T47D (cell line): ENCODE data around the gene LRRC59.
"Not testable (repeated sequence)": the region's sequence is repeated elsewhere in the genome, so short reads cannot be mapped to it uniquely, and the experiment has no call there.

ENCODE experiments used
- DNase-seq, 2 experiments: peaks; one replicate each; pipeline versions ENCODE4 v3.0.0 to v3.0.0-alpha.2; 2011 to 2012; ENCODE audit warnings: low read depth in 1 of 2, low spot score in 1 of 2
- JUND ChIP-seq: IDR thresholded peaks from 2 replicates; pipeline ENCODE4 v1.6.1; 2012; ENCODE audit warnings: low read depth
- in situ Hi-C: cut with HindIII; loops from 2 replicates; pipeline ENCODE4 v1.10.0; 2016; ENCODE audit warnings: low sequenced_read_pairs, low pct_unique_long_range_greater_than_20kb

LRRC59 gene

GRCh38 chr17:50420419-50421112 lies 23.2 kb upstream of the LRRC59 start:
- in situ Hi-C loops, result no loop called here
- TF ChIP-seq JUND, result no peak
- no peak for DNase-seq

GRCh38 chr17:50419577-50419976 lies 22.3 kb upstream of the LRRC59 start:
- in situ Hi-C loops, result not testable (repeated sequence)

GRCh38 chr17:50414808-50415207 lies 17.5 kb upstream of the LRRC59 start:
- no peak for TF ChIP-seq JUND
- no peak for DNase-seq
- in situ Hi-C loops, result no loop called here

More at GRCh38 chr17:50419577-50419976, 22.3 kb upstream of the LRRC59 start:
- not testable (repeated sequence) for DNase-seq

- no peak for DNase-seq
- TF ChIP-seq JUND, result no peak
- in situ Hi-C loops, result no loop called here
These were observed 14.9 kb upstream of the LRRC59 start for GRCh38 chr17:50412188-50412732.

- no peak for DNase-seq
- in situ Hi-C loops, result no loop called here
- TF ChIP-seq JUND, result no peak
These were observed 10.6 kb upstream of the LRRC59 start for GRCh38 chr17:50407921-50408320.

DNA sequence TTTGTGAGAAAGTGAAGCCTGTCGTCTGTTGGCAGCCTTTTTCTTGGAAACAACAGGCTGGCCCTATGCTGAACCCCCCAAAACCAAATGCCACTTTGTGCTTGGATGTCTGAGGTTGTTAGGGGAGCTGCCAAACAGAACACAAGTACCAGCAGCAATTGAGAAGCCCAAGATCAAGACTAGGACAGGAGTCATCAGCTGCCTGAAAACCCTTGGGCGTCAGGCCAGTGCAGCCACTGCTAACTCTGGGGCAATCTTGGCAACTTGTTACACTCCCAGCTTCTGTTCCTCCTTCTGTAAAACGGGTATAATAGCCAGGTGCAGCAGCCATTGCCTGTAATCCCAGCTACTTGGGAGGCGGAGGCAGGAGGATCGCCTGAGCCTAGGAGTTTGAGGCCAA lies 9.3 kb upstream of the LRRC59 start:
- in situ Hi-C loops, result no loop called here
- TF ChIP-seq JUND, result no peak
- no peak for DNase-seq

DNA sequence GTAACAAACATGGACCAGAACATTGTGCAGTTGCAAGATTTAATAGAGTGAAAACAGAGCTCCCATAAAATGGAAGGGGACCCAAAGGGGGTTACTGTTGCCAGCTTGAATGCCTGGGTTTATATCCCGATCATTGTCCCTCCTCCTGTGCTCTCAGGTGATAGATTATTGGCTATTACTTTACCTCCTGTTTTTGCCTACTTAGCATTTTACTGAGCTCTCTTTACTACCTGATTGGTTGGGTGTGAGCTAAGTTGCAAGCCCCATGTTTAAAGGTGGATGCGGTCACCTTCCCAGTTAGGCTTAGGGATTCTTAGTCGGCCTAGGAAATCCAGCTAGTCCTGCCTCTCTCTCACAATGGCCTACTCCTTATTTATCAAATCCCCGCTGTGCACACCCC lies 8.0 kb upstream of the LRRC59 start:
- DNase-seq, in situ Hi-C loops: not testable (repeated sequence)

- in situ Hi-C loops, DNase-seq: not testable (repeated sequence)
These were observed 2.3 kb upstream of the LRRC59 start for GRCh38 chr17:50399591-50399990.

GRCh38 chr17:50398672-50399071 lies 1.3 kb upstream of the LRRC59 start:
- in situ Hi-C loops, DNase-seq: not testable (repeated sequence)

GRCh38 chr17:50397919-50398285 lies 579 bp upstream of the LRRC59 start:
- no peak for DNase-seq
- in situ Hi-C loops, result no loop called here
- TF ChIP-seq JUND, result no peak

- no peak for TF ChIP-seq JUND
- DNase-seq, result peak; percentile 43 to 83
- in situ Hi-C loops, result no loop called here
These were observed 837 bp downstream of the LRRC59 start for GRCh38 chr17:50396261-50397110.

GRCh38 chr17:50394711-50395110 lies 2.6 kb downstream of the LRRC59 start:
- no peak for DNase-seq
- no peak for TF ChIP-seq JUND
- in situ Hi-C loops, result no loop called here

DNA sequence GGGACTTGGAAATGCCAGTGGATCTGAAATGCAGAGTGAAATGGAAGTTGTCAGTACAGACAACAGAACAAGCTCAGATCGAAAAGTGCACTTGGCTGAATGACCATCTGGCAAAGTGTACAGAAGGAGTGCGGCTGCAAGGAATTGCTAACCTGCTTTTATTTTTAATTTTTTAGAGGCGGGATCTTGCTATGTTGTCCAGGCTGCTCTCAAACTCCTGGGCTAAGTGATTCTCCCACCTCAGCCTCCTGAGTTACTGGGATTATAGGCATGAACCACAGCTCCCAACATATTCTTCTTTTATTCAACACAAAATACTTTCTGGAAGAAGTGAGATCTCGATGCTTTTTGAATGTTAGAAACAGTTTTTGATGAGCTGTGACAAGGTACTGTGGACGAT lies 3.6 kb downstream of the LRRC59 start:
- TF ChIP-seq JUND, result no peak
- in situ Hi-C loops, result no loop called here
- no peak for DNase-seq
